Left lobe of liver (tissue), 2 donors: Measurements from ENCODE around the gene AGFG2. TPM values are rescaled to one million over a fixed set of nuclear protein-coding genes. Genes with fewer than 3 reads are reported as not detected.

Experiments
- ATAC-seq: fragments of 200-7000 bp; cut with Tn5 transposase; one replicate; pipeline ENCODE4 v1.9.1; 2020; ENCODE audit warnings: mild to moderate bottlenecking, moderate library complexity
- DNase-seq: peaks from one replicate; pipeline ENCODE4 v3.0.0-alpha.2; 2020; ENCODE audit warnings: low spot score
- total RNA-seq: library from RNA; stranded (reverse); gene quantifications from one replicate; pipeline ENCODE4 v1.2.1, GENCODE V29; 2021
- donor health status: DM: no; HTN: no; CAD: no; lungs with moderate emphysema.
- donor health status: DM: no; HTN: yes; CAD: no.

The AGFG2 gene
- total RNA-seq, 1 donor from 2014 or later, result 87.8 TPM

DNA sequence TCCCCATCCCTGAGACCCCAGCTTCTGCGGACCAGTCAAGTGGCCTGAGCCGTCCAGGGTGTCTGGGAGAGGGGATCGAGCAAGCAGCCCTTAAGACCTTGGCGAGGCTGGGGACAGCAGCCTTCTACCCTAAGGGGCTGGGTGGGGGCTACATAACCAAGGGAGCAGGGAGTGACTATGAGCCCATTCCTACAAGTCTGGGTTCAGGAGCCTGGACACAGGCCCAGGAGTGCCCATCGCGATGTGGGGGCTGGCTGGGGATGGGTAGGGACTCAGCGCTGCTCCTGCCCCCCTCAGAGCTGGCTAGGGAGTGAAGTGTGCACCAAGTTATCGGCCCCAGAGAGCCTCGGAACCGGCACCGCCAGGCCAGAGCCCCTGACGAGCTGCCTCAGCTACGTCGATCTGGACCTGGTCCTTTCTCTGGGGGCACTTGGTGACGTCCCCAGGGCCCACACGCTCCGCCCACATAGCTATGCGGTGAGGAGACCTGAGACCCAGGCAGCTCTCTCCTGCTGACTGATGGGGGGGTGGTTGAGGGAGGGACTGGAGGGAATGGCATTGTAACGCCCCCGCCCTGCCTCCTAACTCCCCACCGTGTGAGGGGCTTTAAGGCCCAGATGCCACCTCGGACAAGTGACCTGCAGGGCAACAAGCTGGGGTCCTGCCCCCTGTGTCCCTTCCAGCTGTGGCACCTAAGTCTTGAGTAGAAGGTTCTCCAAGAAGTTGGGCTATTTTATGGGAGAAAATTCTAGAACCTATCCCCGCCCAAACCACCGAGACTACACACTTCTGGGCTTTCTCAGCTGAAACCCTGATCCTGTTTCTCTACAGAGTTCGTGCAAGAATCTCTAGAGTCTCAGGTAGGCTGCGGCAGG, 32.2 kb downstream of the AGFG2 start:
- DNase-seq (peak; percentile 73), ATAC-seq (no peak)

DNA sequence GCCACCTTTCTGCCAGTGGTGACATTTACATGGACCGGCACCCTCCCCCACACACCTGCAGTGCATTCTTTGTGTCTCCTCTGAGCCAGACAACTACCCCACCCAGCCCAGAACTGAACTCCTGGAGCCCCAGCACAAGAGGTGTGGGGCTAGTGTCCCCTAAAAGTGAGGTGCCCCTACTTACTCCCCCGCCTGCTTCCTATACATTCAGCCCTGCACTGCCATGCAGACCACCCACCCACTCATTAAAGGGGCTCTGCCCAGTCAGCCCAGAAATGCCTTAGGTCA, 32.8 kb downstream of the AGFG2 start:
- no peak for ATAC-seq
- DNase-seq, result no peak

GRCh38 chr7:100572281-100572948, 33.4 kb downstream of the AGFG2 start:
- no peak for ATAC-seq
- no peak for DNase-seq

DNA sequence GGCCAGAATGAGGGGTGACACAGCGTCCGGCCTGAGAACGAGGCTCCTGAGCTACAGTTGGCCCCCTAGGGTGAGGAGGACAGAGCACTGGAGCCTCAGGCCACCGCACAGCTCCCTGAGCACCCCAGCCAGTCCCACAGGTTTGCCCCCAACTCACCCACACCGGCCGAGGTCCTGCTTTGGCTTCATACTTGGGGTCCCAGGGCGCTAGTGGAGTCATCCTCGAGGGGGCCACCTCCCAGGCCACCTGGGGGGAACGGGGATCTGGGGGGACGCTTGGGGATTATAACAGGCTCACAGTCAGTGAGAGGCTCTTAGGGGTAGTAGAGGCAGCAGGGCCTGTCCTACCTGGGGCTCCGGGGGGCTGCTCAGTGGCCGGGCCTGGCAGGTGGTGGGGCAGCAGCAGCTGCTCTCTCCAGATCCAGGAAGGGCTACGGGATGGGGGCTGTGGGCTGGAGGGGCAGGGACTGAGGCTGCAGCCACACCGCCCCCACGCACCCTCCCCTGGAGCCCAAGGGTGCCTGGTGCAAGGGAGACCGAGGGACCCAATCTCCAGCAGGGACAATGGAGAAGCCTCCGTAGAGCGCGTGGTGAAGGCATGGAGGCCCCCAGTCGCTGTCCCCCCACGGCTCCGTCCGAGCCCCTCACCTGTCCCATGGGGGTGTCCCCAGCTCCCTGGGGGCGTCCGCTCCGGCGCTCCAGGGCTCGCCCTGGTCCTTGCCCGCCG, 34.1 kb downstream of the AGFG2 start:
- no peak for ATAC-seq
- no peak for DNase-seq

- ATAC-seq (no peak), DNase-seq (peak; percentile 50)
These were observed 34.8 kb downstream of the AGFG2 start, which contains the start of gene SAP25 for GRCh38 chr7:100573691-100574361. SAP25 (minus strand) TSS chr7:100573900; CDS start chr7:100573742, 158 bp downstream.

DNA sequence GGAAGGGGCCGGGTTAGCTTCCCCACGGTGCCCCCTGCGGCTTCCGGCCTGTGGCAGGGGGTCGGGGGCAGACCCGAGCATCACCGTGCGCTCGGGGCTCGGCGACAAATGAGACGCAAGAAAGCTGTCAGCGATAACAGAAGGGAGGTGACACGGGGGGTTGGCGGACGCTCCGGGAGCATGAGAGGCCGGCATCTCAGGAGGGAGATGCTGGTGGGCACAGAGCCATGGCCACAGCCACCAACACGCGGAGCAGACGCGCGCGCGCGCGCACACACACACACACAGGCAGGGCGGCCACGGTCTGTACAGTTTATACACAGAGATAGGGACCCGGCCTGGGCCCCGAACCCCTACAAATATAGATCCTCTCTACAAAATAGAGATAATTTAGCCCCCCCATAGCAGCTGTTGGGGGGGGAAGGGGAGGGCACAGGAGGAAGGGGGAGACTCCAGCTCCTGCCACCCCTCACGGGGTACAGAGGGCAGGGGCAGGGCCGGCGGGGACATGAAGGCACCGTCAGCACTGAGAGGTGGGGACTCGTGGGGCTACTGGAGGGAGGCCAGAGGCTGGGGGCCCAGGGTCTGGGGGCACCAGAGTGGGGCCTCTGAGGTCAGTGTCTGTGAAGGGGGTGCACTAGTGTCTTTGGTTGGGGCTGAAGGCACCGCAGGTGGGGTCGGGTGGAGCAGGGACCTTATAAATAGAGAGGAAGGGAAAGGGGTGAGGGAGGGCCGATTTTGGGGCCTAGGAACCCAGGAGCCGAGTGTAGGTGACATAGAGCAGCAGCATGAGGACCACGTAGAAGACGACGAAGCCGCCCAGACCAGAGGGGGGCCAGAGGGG, 35.6 kb downstream of the AGFG2 start:
- DNase-seq, result peak; percentile 50
- ATAC-seq, result no peak

GRCh38 chr7:100575206-100575631, 36.2 kb downstream of the AGFG2 start:
- ATAC-seq (peak; percentile 69), DNase-seq (peak; percentile 95)

DNA sequence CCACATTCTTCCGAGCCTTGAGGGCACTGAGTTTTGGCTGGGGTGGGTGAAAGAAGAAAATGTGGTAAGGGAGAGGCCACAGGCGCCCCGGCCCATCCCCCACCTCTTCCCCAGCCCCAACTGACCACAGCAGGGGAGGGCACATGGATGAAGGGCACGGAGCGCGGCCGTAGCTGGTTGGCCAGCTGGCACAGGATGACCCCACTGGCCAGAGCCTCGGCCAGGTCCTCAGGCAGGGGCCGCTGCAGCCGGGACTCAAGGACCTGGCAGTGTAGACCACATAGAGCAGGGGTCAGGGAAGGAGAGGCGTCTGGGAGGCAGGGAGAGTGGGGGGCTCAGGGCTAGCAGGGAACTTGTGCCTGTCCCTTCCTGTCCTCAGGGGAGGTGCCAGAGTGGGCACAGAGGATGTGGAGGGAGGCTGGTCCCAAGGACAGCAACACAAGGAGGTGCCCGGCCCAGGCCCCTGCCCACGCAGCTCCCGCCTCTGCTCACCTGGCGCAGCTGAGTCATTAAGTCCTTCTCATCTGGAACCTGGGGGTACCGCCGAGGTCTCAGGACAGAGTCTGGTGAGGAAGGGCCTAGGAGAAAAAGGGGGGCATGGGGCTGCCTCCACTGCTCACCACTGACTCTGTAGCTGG, 36.9 kb downstream of the AGFG2 start:
- DNase-seq, result peak; percentile 68
- peak; percentile 21 for ATAC-seq

DNA sequence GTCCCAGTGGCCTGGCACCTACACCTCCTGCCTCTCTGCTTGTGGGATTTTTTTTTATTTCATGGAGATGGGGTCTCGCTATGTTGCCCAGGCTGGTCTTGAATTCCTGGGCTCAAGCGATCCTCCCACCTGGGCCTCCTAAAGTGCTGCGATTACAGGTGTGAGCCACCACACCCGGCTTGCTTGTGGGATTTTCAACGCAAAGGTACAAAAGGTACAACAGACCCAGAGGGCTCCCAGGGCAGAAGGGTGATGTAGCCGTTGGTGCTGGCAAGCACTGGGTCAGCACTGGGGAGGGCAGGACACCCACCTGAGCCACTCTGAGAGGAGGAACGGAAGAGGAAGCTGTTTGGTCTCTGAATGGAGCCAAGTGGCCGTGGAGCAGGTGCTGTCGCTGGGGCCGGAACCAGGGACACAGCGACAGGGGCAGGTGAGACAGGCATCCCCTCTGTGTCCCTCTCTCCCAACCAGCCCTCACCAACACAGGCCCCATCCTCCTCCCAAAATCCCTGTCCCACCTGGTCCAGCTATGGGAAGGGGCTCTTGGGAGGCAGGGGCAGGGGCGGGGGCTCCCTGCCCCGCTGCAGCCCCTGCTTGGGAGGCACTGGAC, 37.5 kb downstream of the AGFG2 start:
- ATAC-seq, result no peak
- DNase-seq, result no peak

GRCh38 chr7:100577103-100577502, 38.1 kb downstream of the AGFG2 start:
- ATAC-seq (no peak), DNase-seq (no peak)

GRCh38 chr7:100577507-100577906, 38.5 kb downstream of the AGFG2 start:
- ATAC-seq (no peak), DNase-seq (no peak)

- no peak for ATAC-seq
- DNase-seq, result no peak
These were observed 39.5 kb downstream of the AGFG2 start for GRCh38 chr7:100578246-100579183.

- peak; percentile 42 for DNase-seq
These were observed 41.7 kb downstream of the AGFG2 start for GRCh38 chr7:100580466-100581283.

GRCh38 chr7:100582041-100582579, 43.1 kb downstream of the AGFG2 start:
- DNase-seq (peak; percentile 46), ATAC-seq (no peak)

More at GRCh38 chr7:100580466-100581283, 41.7 kb downstream of the AGFG2 start:
- no peak for ATAC-seq

DNA sequence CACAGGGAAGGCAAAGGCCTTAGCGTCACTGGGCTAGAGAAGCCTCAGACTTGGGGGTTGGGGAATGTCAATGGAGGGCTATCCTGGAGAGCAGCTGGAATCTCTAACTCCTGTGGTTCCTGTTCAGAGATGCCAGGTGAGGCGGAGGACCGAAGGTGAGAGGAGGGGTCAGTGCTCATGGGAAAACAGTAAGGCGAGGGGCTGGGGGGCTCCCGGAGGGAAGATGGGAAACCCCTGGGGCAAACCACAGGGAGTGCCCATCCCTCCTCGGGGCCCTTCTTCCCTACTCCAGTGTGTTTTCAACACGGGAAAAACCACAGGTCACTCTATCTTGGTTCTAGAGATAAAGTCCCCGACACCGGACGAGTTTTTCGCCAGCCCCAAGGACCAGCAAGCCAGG, 43.6 kb downstream of the AGFG2 start:
- no peak for DNase-seq

GRCh38 chr7:100583132-100584053, 44.4 kb downstream of the AGFG2 start:
- DNase-seq (peak; percentile 57), ATAC-seq (no peak)

More for the DNA sequence above, 43.6 kb downstream of the AGFG2 start:
- ATAC-seq, result no peak
